Chondrocyte (in vitro differentiated cells): ENCODE results near the gene PRRC2A. TPM values are rescaled to one million over a fixed set of nuclear protein-coding genes. Genes with fewer than 3 reads are reported as not detected.

Experiments used
- DNase-seq: peaks from one replicate; pipeline ENCODE4 v3.0.0; 2021; ENCODE audit warnings: mixed read lengths, low spot score
- H3K27ac Mint-ChIP-seq: one replicate; pipeline ENCODE4 v1.8.0; 2021; ENCODE audit warnings: mild to moderate bottlenecking, moderate library complexity, mixed read lengths; ENCODE audit not compliant: unreplicated experiment
- H3K27me3 Mint-ChIP-seq: 2 replicates; pipeline ENCODE4 v1.8.0; 2021; ENCODE audit warnings: low read depth, mixed read lengths
- H3K36me3 Mint-ChIP-seq: 2 replicates; pipeline ENCODE4 v1.8.0; 2021; ENCODE audit warnings: low read depth, mixed read lengths
- H3K4me1 Mint-ChIP-seq: 2 replicates; pipeline ENCODE4 v1.8.0; 2021; ENCODE audit warnings: low read depth, mild to moderate bottlenecking, mixed read lengths
- H3K4me3 Mint-ChIP-seq: one replicate; pipeline ENCODE4 v1.8.0; 2021; ENCODE audit warnings: mild to moderate bottlenecking, moderate library complexity, mixed read lengths; ENCODE audit not compliant: unreplicated experiment
- H3K9me3 Mint-ChIP-seq: 2 replicates; pipeline ENCODE4 v1.8.0; 2021; ENCODE audit warnings: low read depth, mixed read lengths
- CTCF ChIP-seq: fragments of 200-600 bp; sonication (generic); IDR thresholded peaks from 2 replicates; pipeline ENCODE4 v1.5.0; 2021; ENCODE audit warnings: antibody characterized with exemption, mild to moderate bottlenecking, moderate library complexity
- total RNA-seq: library from RNA; stranded (reverse); gene quantifications from 3 replicates; pipeline ENCODE4 v1.2.1, GENCODE V29; 2021

The PRRC2A gene
- total RNA-seq, 1 donor from 2014 or later: 156 TPM

GRCh38 chr6:31614684-31615578 is 5.6 kb upstream of the PRRC2A start, which contains the start of gene AIF1:
TSS of gene AIF1 (plus strand) at chr6:31615234. CDS start at chr6:31615330, 96 bp downstream.
- H3K36me3 Mint-ChIP-seq: no peaks in the 10 kb centered on the region
- H3K4me3 Mint-ChIP-seq: no peak within 1 kb of the TSS
- no peaks in the 10 kb centered on the region for H3K9me3 Mint-ChIP-seq
- no peaks in the 10 kb centered on the region for H3K27me3 Mint-ChIP-seq
- no peak for TF ChIP-seq CTCF
- DNase-seq: no peak
- peaks cover 5% of the 10 kb centered on the region for H3K4me1 Mint-ChIP-seq
- H3K27ac Mint-ChIP-seq: no peak within 1 kb of the TSS

- Mint-ChIP-seq H3K27ac (no peak overlapping the region), H3K4me3 (no peak overlapping the region), H3K36me3 (no peaks in the 10 kb centered on the region), H3K4me1 (peaks cover 5% of the 10 kb centered on the region), H3K9me3 (no peaks in the 10 kb centered on the region), H3K27me3 (no peaks in the 10 kb centered on the region)
- no peak for DNase-seq
- no peak for TF ChIP-seq CTCF
Observed at GRCh38 chr6:31615748-31616147, 4.8 kb upstream of the PRRC2A start.

- no peak overlapping the region for H3K4me3 Mint-ChIP-seq
- no peaks in the 10 kb centered on the region for H3K36me3 Mint-ChIP-seq
- H3K27ac Mint-ChIP-seq: no peak overlapping the region
Observed at GRCh38 chr6:31617010-31617409, 3.5 kb upstream of the PRRC2A start.

GRCh38 chr6:31619805-31620585 is 520 bp upstream of the PRRC2A start:
- Mint-ChIP-seq H3K27ac (peak overlapping the region; percentile 100), H3K4me3 (peak overlapping the region; percentile 98), H3K4me1 (peaks cover 26% of the 10 kb centered on the region), H3K27me3 (no peaks in the 10 kb centered on the region), H3K9me3 (no peaks in the 10 kb centered on the region), H3K36me3 (peaks cover 11% of the 10 kb centered on the region)
- peak; percentile 99 for DNase-seq
- TF ChIP-seq CTCF: no peak

More at GRCh38 chr6:31617010-31617409, 3.5 kb upstream of the PRRC2A start:
- Mint-ChIP-seq H3K4me1 (peaks cover 11% of the 10 kb centered on the region), H3K27me3 (no peaks in the 10 kb centered on the region), H3K9me3 (no peaks in the 10 kb centered on the region)
- no peak for TF ChIP-seq CTCF
- no peak for DNase-seq

GRCh38 chr6:31621320-31621939 is 915 bp downstream of the PRRC2A start:
- H3K4me3 Mint-ChIP-seq: peak overlapping the region; percentile 98
- H3K36me3 Mint-ChIP-seq: peaks cover 21% of the 10 kb centered on the region
- DNase-seq: no peak
- no peak for TF ChIP-seq CTCF
- no peaks in the 10 kb centered on the region for H3K27me3 Mint-ChIP-seq
- no peaks in the 10 kb centered on the region for H3K9me3 Mint-ChIP-seq
- peak overlapping the region; percentile 91 for H3K27ac Mint-ChIP-seq
- H3K4me1 Mint-ChIP-seq: peaks cover 26% of the 10 kb centered on the region
